ENCODE results near the gene PLTP.

DNA sequence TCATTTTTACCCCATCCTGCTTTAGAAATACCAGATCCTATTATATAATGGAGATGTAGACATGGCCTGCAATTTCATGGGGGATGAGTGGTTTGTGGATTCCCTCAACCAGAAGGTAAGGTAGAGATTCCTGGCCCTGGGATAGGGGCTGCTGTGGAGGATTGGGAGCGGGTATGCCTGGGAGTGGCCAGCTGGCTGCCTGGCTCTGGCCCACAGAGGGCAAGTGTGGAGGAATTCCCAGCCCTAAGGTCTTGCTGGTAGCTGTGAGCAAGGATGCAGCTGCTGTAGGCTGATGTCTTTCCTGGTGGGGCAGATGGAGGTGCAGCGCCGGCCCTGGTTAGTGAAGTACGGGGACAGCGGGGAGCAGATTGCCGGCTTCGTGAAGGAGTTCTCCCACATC lies 14.3 kb downstream of the PLTP start:
- TF ChIP-seq, protein P1, sequence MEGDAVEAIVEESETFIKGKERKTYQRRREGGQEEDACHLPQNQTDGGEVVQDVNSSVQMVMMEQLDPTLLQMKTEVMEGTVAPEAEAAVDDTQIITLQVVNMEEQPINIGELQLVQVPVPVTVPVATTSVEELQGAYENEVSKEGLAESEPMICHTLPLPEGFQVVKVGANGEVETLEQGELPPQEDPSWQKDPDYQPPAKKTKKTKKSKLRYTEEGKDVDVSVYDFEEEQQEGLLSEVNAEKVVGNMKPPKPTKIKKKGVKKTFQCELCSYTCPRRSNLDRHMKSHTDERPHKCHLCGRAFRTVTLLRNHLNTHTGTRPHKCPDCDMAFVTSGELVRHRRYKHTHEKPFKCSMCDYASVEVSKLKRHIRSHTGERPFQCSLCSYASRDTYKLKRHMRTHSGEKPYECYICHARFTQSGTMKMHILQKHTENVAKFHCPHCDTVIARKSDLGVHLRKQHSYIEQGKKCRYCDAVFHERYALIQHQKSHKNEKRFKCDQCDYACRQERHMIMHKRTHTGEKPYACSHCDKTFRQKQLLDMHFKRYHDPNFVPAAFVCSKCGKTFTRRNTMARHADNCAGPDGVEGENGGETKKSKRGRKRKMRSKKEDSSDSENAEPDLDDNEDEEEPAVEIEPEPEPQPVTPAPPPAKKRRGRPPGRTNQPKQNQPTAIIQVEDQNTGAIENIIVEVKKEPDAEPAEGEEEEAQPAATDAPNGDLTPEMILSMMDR (IDR thresholded peaks at IDR 0.05): no peak
- no peak for TF ChIP-seq POLR2A (IDR thresholded peaks at IDR 0.05)
